Measurements from ENCODE around the gene GNAO1. TPM values are rescaled to one million over a fixed set of nuclear protein-coding genes. Genes with fewer than 3 reads are reported as not detected.

The GNAO1 gene
- total and polyA plus RNA-seq, 2 of the 13 experiments (the other 11 are each of a cell fraction or from before 2014, with no cell fraction given) = not detected

- intact Hi-C loops (cut with micrococcal nuclease; ENCODE audit: unreplicated experiment) (loop anchor here (5.0 kb wide), 1 partner anchor 68 kb away; the partner anchor contains the start of genes NUDT21 and OGFOD1), in situ Hi-C loops (cut with HindIII; ENCODE audit: extremely low pct_ligation_motif_present, low pct_unique_long_range_greater_than_20kb) (no loop called here)
- H3K4me3 ChIP-seq (replicated peaks in 1 of 3; ENCODE audit: insufficient read depth in 1 of 3, low read depth in 2 of 3, low read length in 3 of 3) = no peak overlapping the region
- ChIA-PET POLR2A (no interaction called here), CTCF (ENCODE audit: low intra/inter-chr PET ratio, low total read pairs) (no interaction called here)
- peaks cover 29% of the 10 kb centered on the region for H3K4me1 ChIP-seq (ENCODE audit: insufficient read depth, low read length)
- H2AFZ ChIP-seq (ENCODE audit: low read length) = no peak overlapping the region
- H3K9me3 ChIP-seq (ENCODE audit: low read length) = peaks cover 13% of the 10 kb centered on the region
- H3K36me3 ChIP-seq (replicated peaks in 1 of 2; ENCODE audit: control insufficient read depth in 1 of 2, insufficient read depth in 2 of 2, low read length in 2 of 2) = peaks cover 21 to 79% of the 10 kb centered on the region in 2 experiments
- H3K4me2 ChIP-seq (ENCODE audit: low read depth, low read length) = no peak overlapping the region
- ATAC-seq (no peak), DNase-seq (ENCODE audit: low spot score) (no peak), FAIRE-seq (no peak)
- 91% methylated on average over 4 of the region's 4 CpGs for WGBS (ENCODE audit: low lambda C conversion rate)
- no peak overlapping the region for H3K9ac ChIP-seq (ENCODE audit: insufficient read depth, low read depth, low read length)
- TF ChIP-seq ZBTB21 (CRISPR knock-in tag; IDR thresholded peaks at IDR 0.05) (no peak), ZNF275 (CRISPR knock-in tag; IDR thresholded peaks at IDR 0.05; ENCODE audit: borderline replicate concordance) (no peak), ZSCAN5A (CRISPR knock-in tag; IDR thresholded peaks at IDR 0.05; ENCODE audit: borderline replicate concordance) (no peak)
- no TSS peak for BruUV-seq (replicated peaks)
- H4K20me1 ChIP-seq (ENCODE audit: insufficient read depth, low read length) = no peaks in the 10 kb centered on the region
- H3K27me3 ChIP-seq (ENCODE audit: control insufficient read depth in 1 of 2, insufficient read depth in 2 of 2, low read length in 2 of 2) = no peaks in the 10 kb centered on the region
- no peaks in the 10 kb centered on the region for H3K79me2 ChIP-seq (ENCODE audit: insufficient read depth, low read length)
- no peak overlapping the region for H3K27ac ChIP-seq (ENCODE audit: extremely low read length, insufficient read depth, low read length)
Measured at GRCh38 chr16:56384074-56384721, 192.9 kb downstream of the GNAO1 start.

GRCh38 chr16:56387396-56387795 is 196.1 kb downstream of the GNAO1 start:
- in situ Hi-C loops (cut with HindIII; ENCODE audit: extremely low pct_ligation_motif_present, low pct_unique_long_range_greater_than_20kb) = no loop called here
- Histone ChIP-seq H3K4me2 (ENCODE audit: low read depth, low read length) (no peak overlapping the region), H3K9me3 (ENCODE audit: low read length) (no peaks in the 10 kb centered on the region), H3K27ac (ENCODE audit: extremely low read length, insufficient read depth, low read length) (no peak overlapping the region), H4K20me1 (ENCODE audit: insufficient read depth, low read length) (no peaks in the 10 kb centered on the region), H3K79me2 (ENCODE audit: insufficient read depth, low read length) (no peaks in the 10 kb centered on the region), H3K9ac (ENCODE audit: insufficient read depth, low read depth, low read length) (no peak overlapping the region), H3K4me1 (ENCODE audit: insufficient read depth, low read length) (peaks cover 23% of the 10 kb centered on the region), H3K4me3 (replicated peaks in 1 of 3; ENCODE audit: insufficient read depth in 1 of 3, low read depth in 2 of 3, low read length in 3 of 3) (no peak overlapping the region), H3K27me3 (ENCODE audit: control insufficient read depth in 1 of 2, insufficient read depth in 2 of 2, low read length in 2 of 2) (no peaks in the 10 kb centered on the region), H3K36me3 (replicated peaks in 1 of 2; ENCODE audit: control insufficient read depth in 1 of 2, insufficient read depth in 2 of 2, low read length in 2 of 2) (peaks cover 20 to 73% of the 10 kb centered on the region in 2 experiments), H2AFZ (ENCODE audit: low read length) (no peak overlapping the region)
- 96% methylated on average over 3 of the region's 3 CpGs for WGBS (ENCODE audit: low lambda C conversion rate)
- intact Hi-C loops (cut with micrococcal nuclease; ENCODE audit: unreplicated experiment) = no loop called here
- CTCF ChIA-PET (ENCODE audit: low intra/inter-chr PET ratio, low total read pairs) = no interaction called here
- POLR2A ChIA-PET = no interaction called here
- FAIRE-seq (no peak), DNase-seq (ENCODE audit: low spot score) (no peak), ATAC-seq (no peak)
- BruUV-seq (replicated peaks) = no TSS peak
- TF ChIP-seq TOE1 (CRISPR knock-in tag; IDR thresholded peaks at IDR 0.05) (no peak), MBNL3 (CRISPR knock-in tag; conservative IDR thresholded peaks at IDR 0.05) (no peak), JUND (CRISPR knock-in tag; IDR thresholded peaks at IDR 0.05) (no peak), FOXO1 (CRISPR knock-in tag; IDR thresholded peaks at IDR 0.05) (no peak), NCOA5 (CRISPR knock-in tag; IDR thresholded peaks at IDR 0.05) (no peak), ZNF710 (CRISPR knock-in tag; IDR thresholded peaks at IDR 0.05; ENCODE audit: borderline replicate concordance) (no peak), PCBP2 (optimal IDR thresholded peaks at IDR 0.05; ENCODE audit: low read depth, low read length, poor library complexity, severe bottlenecking) (no peak), HDAC1 (CRISPR knock-in tag; IDR thresholded peaks at IDR 0.05) (no peak), GABPA (IDR thresholded peaks at IDR 0.05; ENCODE audit: low read depth, low read length) (no peak), GABPA (CRISPR knock-in tag; IDR thresholded peaks at IDR 0.05; ENCODE audit: low read depth) (no peak)

All from HepG2 (cell line).